Measurements from ENCODE around the gene AFAP1L1.

DNA sequence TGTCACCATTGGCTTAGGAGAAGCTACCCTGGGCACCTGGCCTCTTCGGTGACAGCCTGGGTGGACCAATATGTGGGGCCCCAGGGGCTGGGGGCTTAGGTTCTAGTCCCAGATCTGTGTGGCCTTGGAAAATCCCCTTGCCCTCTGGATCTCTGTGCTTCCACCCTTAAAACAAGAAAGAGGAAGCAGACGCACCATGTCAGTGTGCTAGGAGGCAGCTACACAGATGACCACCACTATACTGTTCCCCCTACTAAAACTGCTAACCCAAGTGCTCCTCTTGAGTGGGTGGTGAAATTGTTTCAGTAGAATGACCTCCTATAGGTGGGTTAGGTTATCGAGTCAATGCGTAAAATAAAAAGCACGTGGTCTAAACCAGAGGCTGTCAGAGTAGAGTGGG, 31.0 kb downstream of the AFAP1L1 start:
- TF ChIP-seq POLR2AphosphoS5 (IDR thresholded peaks at IDR 0.05) (no peak), POLR2A (IDR thresholded peaks at IDR 0.05) (no peak)
- TF ChIP-seq, protein P1, sequence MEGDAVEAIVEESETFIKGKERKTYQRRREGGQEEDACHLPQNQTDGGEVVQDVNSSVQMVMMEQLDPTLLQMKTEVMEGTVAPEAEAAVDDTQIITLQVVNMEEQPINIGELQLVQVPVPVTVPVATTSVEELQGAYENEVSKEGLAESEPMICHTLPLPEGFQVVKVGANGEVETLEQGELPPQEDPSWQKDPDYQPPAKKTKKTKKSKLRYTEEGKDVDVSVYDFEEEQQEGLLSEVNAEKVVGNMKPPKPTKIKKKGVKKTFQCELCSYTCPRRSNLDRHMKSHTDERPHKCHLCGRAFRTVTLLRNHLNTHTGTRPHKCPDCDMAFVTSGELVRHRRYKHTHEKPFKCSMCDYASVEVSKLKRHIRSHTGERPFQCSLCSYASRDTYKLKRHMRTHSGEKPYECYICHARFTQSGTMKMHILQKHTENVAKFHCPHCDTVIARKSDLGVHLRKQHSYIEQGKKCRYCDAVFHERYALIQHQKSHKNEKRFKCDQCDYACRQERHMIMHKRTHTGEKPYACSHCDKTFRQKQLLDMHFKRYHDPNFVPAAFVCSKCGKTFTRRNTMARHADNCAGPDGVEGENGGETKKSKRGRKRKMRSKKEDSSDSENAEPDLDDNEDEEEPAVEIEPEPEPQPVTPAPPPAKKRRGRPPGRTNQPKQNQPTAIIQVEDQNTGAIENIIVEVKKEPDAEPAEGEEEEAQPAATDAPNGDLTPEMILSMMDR (IDR thresholded peaks at IDR 0.05), result no peak
